ENCODE measurements around the gene OXCT1.

The OXCT1 gene

GRCh38 chr5:41869724-41870626 lies at the start of gene OXCT1:
OXCT1 (minus strand) TSS chr5:41870425; CDS start chr5:41870358, 67 bp downstream.
- Histone ChIP-seq H3K36me3 (ENCODE audit: control insufficient read depth, insufficient read depth, low read length) (no peaks in the 10 kb centered on the region), H3K4me3 (ENCODE audit: low read length) (peak within 1 kb of the TSS; percentile 72), H3K9ac (ENCODE audit: low read length) (peak within 1 kb of the TSS; percentile 77), H3K27me3 (ENCODE audit: control insufficient read depth, insufficient read depth, low read length) (no peaks in the 10 kb centered on the region), H3K9me3 (ENCODE audit: control insufficient read depth, low read length) (no peaks in the 10 kb centered on the region), H3K4me1 (ENCODE audit: control insufficient read depth, insufficient read depth, low read length) (peaks cover 5% of the 10 kb centered on the region)

- Histone ChIP-seq H3K4me1 (ENCODE audit: control insufficient read depth, insufficient read depth, low read length) (no peaks in the 10 kb centered on the region), H3K4me3 (ENCODE audit: low read length) (no peak overlapping the region), H3K36me3 (ENCODE audit: control insufficient read depth, insufficient read depth, low read length) (no peaks in the 10 kb centered on the region), H3K9ac (ENCODE audit: low read length) (no peak overlapping the region), H3K9me3 (ENCODE audit: control insufficient read depth, low read length) (no peaks in the 10 kb centered on the region), H3K27me3 (ENCODE audit: control insufficient read depth, insufficient read depth, low read length) (no peaks in the 10 kb centered on the region)
Observed at GRCh38 chr5:41918105-41918504, 47.9 kb upstream of the OXCT1 start.

GRCh38 chr5:41908374-41909079 lies 38.3 kb upstream of the OXCT1 start:
- H3K4me3 ChIP-seq (ENCODE audit: low read length), result no peak overlapping the region
- no peaks in the 10 kb centered on the region for H3K9me3 ChIP-seq (ENCODE audit: control insufficient read depth, low read length)
- H3K9ac ChIP-seq (ENCODE audit: low read length), result no peak overlapping the region
- H3K27me3 ChIP-seq (ENCODE audit: control insufficient read depth, insufficient read depth, low read length), result no peaks in the 10 kb centered on the region
- peaks cover 2% of the 10 kb centered on the region for H3K36me3 ChIP-seq (ENCODE audit: control insufficient read depth, insufficient read depth, low read length)
- H3K4me1 ChIP-seq (ENCODE audit: control insufficient read depth, insufficient read depth, low read length), result no peaks in the 10 kb centered on the region

- peaks cover 2% of the 10 kb centered on the region for H3K36me3 ChIP-seq (ENCODE audit: control insufficient read depth, insufficient read depth, low read length)
- no peaks in the 10 kb centered on the region for H3K27me3 ChIP-seq (ENCODE audit: control insufficient read depth, insufficient read depth, low read length)
- no peak overlapping the region for H3K9ac ChIP-seq (ENCODE audit: low read length)
- no peak overlapping the region for H3K4me3 ChIP-seq (ENCODE audit: low read length)
- H3K9me3 ChIP-seq (ENCODE audit: control insufficient read depth, low read length), result no peaks in the 10 kb centered on the region
- no peaks in the 10 kb centered on the region for H3K4me1 ChIP-seq (ENCODE audit: control insufficient read depth, insufficient read depth, low read length)
Observed at GRCh38 chr5:41906151-41906550, 35.9 kb upstream of the OXCT1 start.

- Histone ChIP-seq H3K9ac (ENCODE audit: low read length) (peak within 1 kb of the TSS; percentile 90), H3K4me1 (ENCODE audit: control insufficient read depth, insufficient read depth, low read length) (no peaks in the 10 kb centered on the region), H3K9me3 (ENCODE audit: control insufficient read depth, low read length) (no peaks in the 10 kb centered on the region), H3K36me3 (ENCODE audit: control insufficient read depth, insufficient read depth, low read length) (no peaks in the 10 kb centered on the region), H3K27me3 (ENCODE audit: control insufficient read depth, insufficient read depth, low read length) (peaks cover 4% of the 10 kb centered on the region), H3K4me3 (ENCODE audit: low read length) (peak within 1 kb of the TSS; percentile 74)
Observed at GRCh38 chr5:41903892-41904799, 33.9 kb upstream of the OXCT1 start, which contains the start of gene RIMOC1. RIMOC1 (plus strand) TSS chr5:41904344; CDS start chr5:41904368, 24 bp downstream.

- Histone ChIP-seq H3K27me3 (ENCODE audit: control insufficient read depth, insufficient read depth, low read length) (peaks cover 4% of the 10 kb centered on the region), H3K4me1 (ENCODE audit: control insufficient read depth, insufficient read depth, low read length) (no peaks in the 10 kb centered on the region), H3K9ac (ENCODE audit: low read length) (peak overlapping the region; percentile 90), H3K36me3 (ENCODE audit: control insufficient read depth, insufficient read depth, low read length) (no peaks in the 10 kb centered on the region), H3K4me3 (ENCODE audit: low read length) (peak overlapping the region; percentile 74), H3K9me3 (ENCODE audit: control insufficient read depth, low read length) (no peaks in the 10 kb centered on the region)
Observed at GRCh38 chr5:41903382-41903891, 33.2 kb upstream of the OXCT1 start.

- Histone ChIP-seq H3K27me3 (ENCODE audit: control insufficient read depth, insufficient read depth, low read length) (peaks cover 10% of the 10 kb centered on the region), H3K4me3 (ENCODE audit: low read length) (no peak overlapping the region), H3K36me3 (ENCODE audit: control insufficient read depth, insufficient read depth, low read length) (no peaks in the 10 kb centered on the region), H3K9ac (ENCODE audit: low read length) (no peak overlapping the region), H3K4me1 (ENCODE audit: control insufficient read depth, insufficient read depth, low read length) (peaks cover 8% of the 10 kb centered on the region), H3K9me3 (ENCODE audit: control insufficient read depth, low read length) (no peaks in the 10 kb centered on the region)
Observed at GRCh38 chr5:41896230-41896629, 26.0 kb upstream of the OXCT1 start.

- Histone ChIP-seq H3K9me3 (ENCODE audit: control insufficient read depth, low read length) (no peaks in the 10 kb centered on the region), H3K27me3 (ENCODE audit: control insufficient read depth, insufficient read depth, low read length) (peaks cover 6% of the 10 kb centered on the region), H3K4me3 (ENCODE audit: low read length) (no peak overlapping the region), H3K9ac (ENCODE audit: low read length) (no peak overlapping the region), H3K4me1 (ENCODE audit: control insufficient read depth, insufficient read depth, low read length) (peaks cover 8% of the 10 kb centered on the region), H3K36me3 (ENCODE audit: control insufficient read depth, insufficient read depth, low read length) (no peaks in the 10 kb centered on the region)
Observed at GRCh38 chr5:41893074-41893851, 23.0 kb upstream of the OXCT1 start.

GRCh38 chr5:41892031-41892430 lies 21.8 kb upstream of the OXCT1 start:
- no peaks in the 10 kb centered on the region for H3K9me3 ChIP-seq (ENCODE audit: control insufficient read depth, low read length)
- H3K9ac ChIP-seq (ENCODE audit: low read length), result no peak overlapping the region
- H3K4me1 ChIP-seq (ENCODE audit: control insufficient read depth, insufficient read depth, low read length), result peaks cover 8% of the 10 kb centered on the region
- no peak overlapping the region for H3K4me3 ChIP-seq (ENCODE audit: low read length)
- H3K27me3 ChIP-seq (ENCODE audit: control insufficient read depth, insufficient read depth, low read length), result peaks cover 6% of the 10 kb centered on the region
- H3K36me3 ChIP-seq (ENCODE audit: control insufficient read depth, insufficient read depth, low read length), result no peaks in the 10 kb centered on the region

- no peaks in the 10 kb centered on the region for H3K9me3 ChIP-seq (ENCODE audit: control insufficient read depth, low read length)
- H3K36me3 ChIP-seq (ENCODE audit: control insufficient read depth, insufficient read depth, low read length), result no peaks in the 10 kb centered on the region
- no peak overlapping the region for H3K9ac ChIP-seq (ENCODE audit: low read length)
- no peaks in the 10 kb centered on the region for H3K27me3 ChIP-seq (ENCODE audit: control insufficient read depth, insufficient read depth, low read length)
- peaks cover 8% of the 10 kb centered on the region for H3K4me1 ChIP-seq (ENCODE audit: control insufficient read depth, insufficient read depth, low read length)
- no peak overlapping the region for H3K4me3 ChIP-seq (ENCODE audit: low read length)
Observed at GRCh38 chr5:41891066-41891707, 21.0 kb upstream of the OXCT1 start.
